ENCODE data around the gene CLDN5.

DNA sequence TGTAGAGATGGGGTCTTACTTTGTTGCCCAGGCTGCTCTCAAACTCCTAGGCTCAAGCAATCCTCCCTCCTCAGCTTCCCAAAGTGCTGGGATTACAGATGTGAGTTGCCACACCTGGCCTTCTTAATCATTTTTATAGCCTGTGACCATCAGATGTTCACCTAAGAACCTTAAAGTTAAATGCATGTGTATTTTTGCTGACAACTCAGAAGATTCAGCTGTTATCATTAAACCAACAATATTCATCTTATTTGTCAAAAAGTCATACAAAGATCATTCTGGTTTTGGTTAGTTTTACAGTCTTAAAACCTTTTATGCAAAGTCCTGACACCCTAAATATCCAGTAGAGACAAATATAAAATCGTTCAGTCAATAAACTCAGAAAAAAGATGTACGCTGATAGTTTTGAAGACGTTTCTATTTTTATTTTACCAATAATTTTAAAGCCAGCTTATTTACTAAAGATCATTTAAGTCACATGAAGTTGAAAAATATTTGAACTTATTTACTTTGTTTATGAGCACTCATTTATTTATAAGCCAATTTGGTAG lies 22.2 kb downstream of the CLDN5 start:
- TF ChIP-seq CTCF (IDR thresholded peaks at IDR 0.05; ENCODE audit: borderline replicate concordance, extremely low read depth, low read length, poor library complexity, severe bottlenecking) = no peak
- no peak for TF ChIP-seq EZH2 (IDR thresholded peaks at IDR 0.05; ENCODE audit: borderline replicate concordance, low read depth, low read length, severe bottlenecking)

All from DND-41 (cell line).